Measurements from ENCODE around the gene TPRN.

The TPRN gene

DNA sequence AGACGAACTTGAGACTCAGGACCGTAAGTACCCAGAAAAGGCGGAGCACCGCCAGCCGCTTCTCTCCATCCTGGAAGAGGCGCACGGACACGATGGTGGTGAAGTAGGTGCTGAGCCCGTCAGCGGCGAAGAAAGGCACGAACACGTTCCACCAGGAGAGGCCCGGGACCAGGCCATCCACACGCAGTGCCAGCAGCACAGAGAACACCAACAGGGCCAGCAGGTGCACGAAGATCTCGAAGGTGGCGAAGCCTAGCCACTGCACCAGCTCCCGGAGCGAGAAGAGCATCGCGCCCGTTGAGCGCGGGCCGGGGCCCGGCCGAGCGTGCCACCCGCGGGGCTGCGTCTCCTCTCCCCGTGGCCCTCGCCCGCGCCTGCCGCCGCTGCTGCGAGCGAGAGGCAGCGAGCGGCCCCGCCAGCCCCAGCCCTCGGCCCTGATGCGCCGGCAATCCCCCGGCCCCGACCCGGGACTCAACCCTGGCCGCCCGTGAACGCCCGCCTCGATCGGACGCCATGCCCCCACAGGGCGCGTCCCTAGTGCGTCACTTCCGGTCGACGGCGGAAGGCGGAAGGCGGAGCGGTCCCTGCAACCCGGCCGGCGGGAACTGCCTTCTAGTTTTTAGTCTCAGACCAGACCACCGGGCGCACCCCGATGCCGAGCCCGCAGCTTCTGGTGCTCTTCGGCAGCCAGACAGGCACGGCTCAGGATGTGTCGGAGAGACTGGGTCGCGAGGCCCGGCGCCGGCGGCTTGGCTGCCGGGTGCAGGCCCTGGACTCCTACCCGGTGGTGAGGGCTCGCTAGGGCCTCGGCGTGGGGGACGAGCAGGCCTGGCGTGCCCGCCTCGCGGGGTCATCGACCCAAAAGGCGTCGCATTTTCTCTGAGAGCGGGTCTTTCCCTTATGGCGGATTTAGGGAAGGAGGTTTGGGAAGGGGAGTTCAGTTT, 4.9 kb upstream of the TPRN start, which contains the start of the genes NDOR1 and TMEM203:
NDOR1 (plus strand) TSS at position 575 of the 944 bp plus-strand sequence; CDS start at position 653, 78 bp downstream.
TMEM203 (minus strand) TSS at position 523 of the 944 bp plus-strand sequence; CDS start at position 289, 234 bp downstream.
- DNase-seq: peak; percentile 45

DNA sequence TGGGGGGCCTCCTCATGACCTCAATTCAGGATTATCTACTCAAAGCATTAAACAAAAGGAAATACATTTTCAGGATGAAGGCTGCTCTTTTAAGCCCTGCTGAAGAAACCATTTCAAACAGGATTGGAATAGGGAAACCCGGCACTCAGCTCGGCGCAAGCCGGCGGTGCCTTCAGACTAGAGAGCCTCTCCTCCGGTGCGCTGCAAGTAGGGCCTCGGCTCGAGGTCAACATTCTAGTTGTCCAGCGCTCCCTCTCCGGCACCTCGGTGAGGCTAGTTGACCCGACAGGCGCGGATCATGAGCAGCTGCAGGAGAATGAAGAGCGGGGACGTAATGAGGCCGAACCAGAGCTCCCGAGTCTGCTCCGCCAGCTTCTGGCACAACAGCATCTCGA, 4.2 kb upstream of the TPRN start:
- DNase-seq: no peak

DNA sequence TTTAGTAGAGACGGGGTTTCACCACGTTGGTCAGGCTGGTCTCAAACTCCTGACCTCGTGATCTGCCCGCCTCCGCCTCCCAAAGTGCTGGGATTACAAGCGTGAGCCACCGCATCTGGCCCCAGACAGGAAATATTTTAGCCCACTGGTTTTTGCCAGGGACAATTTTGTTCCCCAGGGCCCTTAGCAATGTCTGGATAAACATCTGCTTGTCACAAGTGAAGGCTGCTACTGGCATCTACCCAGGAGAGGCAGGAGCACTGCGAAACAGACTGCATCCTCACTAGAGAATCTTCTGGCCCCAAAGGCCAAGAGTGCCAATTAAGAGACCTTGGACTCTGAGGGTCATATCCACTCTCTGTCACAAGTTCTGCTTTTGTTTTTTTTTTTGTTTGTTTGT, 2.4 kb upstream of the TPRN start:
- no peak for DNase-seq

DNA sequence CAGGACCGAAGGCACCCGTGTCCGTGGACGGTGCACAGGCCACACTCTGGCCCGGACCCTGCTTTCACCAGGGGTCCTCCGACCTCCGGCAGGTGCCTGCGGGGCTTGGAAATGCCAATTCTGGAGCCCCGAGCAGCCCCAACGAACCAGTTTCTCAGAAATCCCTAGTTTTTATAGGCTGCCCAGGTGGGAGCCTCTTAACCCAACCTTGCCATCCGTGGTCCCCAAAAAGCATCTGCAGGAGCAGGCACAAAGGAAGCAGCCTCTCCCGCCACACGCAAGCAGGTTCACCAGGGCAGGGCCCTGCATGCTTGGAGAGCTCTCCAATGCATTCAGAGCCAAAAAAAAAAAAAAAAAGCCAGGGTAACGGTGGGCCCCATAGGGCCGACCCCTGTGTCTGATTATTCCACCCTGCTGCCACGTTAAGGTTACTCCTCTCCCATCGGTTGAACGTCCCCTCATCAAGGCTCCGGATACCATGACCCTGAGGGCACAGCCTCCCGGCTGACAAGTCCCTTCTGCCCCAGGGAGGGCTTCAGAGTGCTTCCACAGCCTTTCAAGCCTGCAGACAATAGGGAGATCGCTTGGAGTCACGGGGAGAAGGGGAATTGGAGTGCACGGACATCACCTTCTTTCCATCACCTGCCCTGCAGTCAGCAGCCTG, 796 bp upstream of the TPRN start:
- DNase-seq: no peak

DNA sequence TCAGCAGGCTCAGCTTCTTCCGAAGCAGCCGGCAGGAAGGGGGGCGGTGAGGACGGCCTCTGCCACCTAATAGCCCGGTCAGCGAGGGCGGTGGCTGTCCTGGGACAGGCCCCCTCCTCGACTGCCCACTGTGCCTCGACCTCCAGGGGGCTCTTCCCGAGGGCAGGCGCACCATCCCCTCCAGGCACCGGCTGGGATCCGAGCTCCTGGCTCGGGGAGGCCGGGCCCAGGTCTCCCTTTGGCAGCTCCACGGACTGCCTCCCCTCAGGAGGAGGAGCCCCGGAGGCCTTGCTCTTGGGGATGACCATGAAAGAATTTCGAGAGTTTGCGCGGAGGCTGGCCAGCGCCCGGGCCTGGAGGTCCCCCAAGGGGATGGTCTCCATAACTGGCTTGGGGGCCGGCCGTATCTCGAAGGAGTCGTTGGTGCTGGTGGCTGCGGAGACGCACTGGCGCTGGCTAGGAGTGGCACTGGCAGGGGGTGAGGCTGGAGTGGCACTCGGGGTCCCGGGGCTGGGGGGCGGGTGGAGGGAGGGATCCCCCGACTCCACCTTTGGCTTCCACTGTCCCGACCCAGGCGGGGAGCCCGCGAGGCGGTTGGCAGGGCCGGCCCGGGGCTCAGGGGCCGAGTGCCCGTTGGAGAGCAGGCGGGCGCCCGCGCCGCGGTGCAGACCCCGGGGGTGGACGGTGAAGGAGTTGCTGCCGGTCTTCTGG, 975 bp downstream of the TPRN start:
- no peak for DNase-seq

DNA sequence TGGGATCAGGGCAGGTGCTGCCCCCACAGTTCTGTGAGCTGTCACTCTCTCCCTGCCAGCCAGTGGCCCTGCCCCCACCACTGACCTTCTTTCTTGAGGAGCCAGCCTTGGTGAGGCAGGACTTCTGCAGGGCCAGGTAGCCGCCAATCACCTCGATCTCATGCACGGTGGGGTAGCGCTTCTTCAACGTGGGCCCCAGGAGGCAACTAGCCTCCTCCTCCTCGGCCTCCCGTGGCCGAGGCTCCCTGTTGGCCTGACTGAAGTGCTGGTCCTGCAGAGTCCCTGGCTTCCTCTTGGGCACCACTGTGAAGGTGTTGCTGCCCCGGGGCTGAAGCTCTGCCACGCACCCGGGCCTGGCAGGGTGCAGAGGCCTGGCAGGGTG, 1.6 kb downstream of the TPRN start:
- DNase-seq: no peak

DNA sequence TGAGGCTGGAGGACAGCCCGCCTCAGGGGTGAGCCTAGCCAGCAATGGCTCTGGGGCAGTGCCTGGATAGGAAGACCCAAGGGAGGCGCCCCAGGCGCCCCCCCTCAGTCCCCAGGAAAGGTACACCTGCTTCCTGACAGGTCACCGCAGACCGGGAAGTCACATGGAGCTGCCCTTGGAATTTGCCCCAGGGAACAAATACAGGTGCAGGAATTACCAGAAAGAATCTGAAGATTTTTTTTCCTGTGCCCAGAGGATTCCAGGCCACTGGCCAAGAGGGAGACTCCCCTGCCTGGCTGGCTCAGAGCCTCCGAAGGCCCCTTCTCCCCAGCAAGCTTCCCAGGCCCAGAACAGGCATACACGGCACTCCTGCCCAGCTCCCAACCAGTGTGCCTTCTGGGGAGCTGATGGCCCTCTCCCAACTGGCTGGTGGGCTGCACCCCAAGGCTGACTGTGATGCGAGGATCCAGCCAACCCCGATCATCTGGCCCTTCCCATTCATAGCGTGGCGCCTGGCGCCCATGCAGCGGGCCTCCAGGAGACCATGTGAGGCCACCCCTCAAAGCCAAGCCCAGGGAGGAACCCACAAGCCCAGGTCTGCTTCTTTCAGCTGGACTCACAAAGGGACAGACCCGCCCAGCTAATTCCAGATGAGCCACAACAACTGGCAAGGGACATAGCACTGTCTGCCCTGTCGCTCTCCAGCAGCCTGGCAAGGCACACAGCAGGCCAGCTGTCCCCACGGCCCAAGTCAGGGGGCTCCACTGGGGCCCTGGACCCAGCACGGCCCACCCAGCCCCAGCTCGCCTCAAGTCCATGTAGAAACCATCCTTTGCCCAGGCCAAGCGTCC, 2.3 kb downstream of the TPRN start:
- no peak for DNase-seq

DNA sequence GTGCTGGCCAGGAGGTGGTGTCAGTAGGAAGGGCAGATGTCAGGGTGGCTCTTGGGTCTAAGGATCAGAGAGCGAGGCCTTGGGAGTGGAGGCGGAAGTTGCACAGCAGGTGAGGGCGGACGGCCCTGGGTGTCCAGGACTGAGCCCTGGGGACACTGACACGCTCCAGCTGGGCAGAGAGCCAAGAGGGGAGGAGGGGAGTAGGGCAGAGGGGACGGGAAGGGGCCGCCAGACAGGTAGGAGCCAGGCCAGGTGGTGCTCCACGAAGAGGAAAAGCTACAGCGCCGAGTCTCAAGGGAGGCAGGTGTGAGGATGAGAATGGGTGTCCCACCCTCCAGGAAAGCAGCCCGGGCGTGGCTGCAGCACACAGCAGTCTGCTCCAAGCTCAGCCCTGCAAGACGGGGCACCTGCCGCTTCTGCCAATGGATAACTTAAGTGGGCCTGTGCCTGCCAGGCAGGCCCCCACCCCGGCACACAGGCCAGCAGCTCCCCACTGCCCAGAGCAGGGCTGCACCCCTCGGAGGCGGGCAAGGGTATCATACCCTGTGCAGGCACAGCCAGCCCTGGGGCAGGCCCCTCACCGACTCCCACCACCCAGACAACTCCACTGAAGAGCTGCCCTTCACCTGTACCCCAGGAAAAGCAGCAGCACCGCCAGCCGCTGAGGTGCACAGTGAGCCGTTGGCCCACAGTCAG, 4.9 kb downstream of the TPRN start:
- peak; percentile 50 for DNase-seq

DNA sequence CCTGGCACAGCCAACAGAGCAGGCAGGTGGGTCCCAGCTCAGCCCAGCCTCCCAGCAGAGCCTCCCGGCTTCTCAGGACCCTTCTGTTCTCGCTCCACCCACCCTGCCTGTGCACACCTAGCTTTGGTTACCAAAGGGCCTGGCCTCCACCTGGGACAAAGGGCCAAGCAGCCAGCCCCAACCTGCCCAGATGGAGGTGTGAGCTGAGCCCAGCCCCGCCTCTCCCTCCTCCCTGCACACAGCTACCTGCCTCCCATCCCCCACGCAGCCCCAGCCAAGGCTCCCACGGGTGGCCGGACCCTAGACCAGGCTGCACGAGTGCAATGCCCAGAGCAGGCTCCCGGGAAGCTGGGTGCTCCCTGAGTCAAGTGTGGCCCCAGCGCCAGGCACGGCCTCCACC, 5.6 kb downstream of the TPRN start:
- no peak for DNase-seq

DNA sequence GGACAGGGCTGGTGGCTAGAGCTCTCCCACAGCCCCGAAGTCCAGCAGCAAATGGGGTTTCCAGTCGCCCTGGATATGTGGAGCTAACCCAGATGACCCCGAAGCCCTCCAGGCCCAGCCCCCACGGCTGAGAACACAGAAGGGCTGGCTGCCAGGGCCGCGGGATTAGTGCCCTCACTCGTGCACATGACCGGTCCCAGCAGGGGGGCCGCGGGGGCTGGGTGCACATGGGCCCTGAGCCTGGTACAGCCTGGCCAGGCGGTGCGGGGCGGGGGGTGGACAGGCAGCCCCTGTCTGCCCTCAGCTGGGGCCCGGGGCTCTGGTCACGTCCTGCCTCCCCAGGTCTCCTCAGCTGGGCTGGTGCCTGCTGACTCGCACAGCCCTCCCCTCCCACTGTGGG, 6.2 kb downstream of the TPRN start:
- DNase-seq: no peak

DNA sequence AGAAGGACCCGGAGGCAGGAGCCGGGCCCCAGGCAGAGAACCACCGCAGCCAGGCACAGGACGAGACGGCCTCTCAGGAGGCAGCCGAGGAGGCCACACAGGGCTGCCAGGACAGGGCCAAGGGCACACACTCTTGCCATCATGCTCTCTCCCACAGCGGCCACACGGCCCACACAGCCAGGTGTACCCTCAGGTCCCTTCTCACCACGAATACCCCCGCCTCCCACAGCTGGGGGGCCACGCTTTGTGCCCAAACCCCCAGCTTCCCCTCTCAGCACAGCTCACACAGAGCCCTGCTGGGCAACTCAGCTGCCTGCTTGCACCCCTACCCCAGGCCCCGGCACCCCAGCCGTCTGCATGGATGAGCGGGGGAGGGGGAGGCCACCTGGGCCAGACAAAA, 6.8 kb downstream of the TPRN start:
- no peak for DNase-seq

DNA sequence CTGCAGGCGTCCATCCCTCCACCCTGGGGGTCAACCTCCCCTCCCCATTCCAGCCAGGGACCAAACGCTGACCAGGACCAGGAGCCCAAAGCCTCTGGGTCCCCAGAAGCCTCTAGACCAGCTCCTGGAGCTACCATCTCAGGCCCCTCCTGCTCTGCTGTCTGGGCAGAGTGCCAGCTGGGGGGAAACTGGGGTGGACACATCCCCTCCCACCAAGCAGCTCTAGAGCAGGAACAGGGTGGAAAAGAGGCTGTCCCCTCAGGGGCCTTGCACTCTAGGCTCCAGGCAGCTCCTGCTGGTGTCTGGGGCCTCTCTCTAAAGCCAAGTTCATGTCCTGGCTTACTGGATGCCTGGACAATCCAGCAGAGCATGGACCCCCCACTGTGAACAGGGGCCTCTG, 7.7 kb downstream of the TPRN start:
- no peak for DNase-seq

DNA sequence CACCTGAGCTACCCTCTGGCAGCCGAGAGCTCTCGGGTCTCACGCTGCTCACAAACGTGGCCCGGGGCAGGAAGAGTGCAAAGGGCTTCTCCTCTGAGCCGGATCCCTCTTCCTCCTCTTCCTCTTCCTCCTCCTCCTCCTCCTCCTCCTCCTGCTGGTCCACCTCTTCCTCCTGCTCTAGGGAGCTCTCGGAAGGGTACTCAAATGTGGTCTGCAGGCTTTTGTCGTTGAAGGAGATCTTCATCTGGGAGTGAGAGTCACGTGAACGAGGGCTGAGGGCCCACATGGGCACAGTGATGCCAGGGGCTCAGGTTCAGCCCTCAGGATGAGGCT, 8.1 kb downstream of the TPRN start:
- DNase-seq: no peak

DNA sequence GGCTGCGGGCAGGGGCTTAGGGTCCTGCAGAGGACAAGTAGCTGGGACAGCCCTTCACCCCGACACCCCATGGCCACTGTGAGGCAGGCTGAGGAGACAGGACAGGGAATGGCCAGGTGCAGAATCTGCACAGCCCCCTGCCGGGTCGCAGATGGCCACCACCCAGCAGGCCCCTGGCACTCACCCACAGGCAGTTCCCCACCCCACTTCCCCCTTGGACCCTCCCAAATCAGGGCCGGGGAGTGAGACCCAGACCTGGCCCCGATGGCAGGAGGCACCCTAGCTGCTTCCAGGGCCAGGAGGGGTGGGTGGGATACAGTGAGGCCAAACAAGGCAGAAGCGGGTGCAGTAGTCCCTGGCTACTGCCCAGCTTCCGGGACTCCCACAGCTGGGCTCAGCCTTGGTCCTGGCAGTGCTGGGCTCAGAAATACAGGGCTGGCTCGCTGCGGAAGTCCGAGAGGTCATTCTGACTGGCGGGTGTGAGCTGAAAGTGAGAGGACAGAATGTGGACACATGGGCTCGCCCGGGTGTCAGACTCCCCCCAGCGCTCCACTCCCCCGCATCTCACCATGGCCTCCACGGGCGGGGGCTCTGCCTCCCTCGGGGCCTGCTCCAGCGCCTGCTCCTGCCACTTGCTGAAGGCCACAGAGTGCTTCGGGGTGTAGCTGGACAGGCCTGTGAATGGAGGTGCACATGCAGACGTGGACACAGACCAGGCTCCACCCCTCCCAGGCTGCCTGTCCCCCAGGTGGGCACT, 8.7 kb downstream of the TPRN start:
- no peak for DNase-seq

DNA sequence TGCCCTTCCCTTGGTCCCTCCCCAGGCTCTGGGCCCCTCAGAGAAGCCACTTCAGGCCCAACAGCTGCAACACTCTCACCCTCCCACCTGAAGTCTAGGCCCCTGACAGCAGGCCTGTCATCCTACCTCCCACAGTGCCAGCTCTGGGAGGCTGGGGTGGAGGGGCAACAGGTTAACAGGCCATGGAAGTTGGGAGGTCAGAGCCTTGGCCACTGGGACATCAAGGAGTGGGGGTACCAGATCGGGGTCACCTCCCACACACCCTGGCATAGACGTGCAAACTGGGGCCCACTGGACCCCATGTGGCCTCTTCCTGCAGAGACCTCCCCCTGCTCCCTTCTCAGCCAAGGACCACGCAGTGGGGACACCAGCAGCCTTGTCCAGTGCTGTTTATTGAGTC, 9.3 kb downstream of the TPRN start:
- no peak for DNase-seq

DNA sequence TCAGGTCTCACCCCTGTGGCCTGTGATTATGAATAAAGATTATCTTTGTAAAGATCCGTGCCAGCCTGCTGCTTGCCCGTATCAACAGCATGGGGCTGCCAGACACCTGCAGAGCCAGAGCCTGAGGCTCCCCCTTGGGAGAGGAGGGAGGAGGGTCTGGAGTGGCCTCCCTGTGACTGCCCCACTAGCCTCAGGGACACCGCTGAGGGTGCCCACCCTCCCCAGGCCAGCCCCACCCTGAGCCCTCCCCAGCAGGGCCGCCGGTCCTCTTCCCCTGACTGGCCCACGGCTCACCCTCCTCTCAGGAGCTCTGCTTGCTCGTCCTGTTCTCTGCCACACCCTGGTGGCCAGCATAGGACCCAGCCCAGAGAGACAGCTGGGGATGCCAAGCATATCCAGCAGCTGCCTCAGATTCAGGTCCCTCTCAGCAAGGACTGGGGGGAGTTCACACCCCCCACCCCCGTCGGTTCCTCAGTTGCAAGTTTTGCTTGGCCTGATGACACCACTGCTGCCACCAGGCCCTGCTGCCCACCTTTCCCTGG, 10.2 kb downstream of the TPRN start:
- no peak for DNase-seq

DNA sequence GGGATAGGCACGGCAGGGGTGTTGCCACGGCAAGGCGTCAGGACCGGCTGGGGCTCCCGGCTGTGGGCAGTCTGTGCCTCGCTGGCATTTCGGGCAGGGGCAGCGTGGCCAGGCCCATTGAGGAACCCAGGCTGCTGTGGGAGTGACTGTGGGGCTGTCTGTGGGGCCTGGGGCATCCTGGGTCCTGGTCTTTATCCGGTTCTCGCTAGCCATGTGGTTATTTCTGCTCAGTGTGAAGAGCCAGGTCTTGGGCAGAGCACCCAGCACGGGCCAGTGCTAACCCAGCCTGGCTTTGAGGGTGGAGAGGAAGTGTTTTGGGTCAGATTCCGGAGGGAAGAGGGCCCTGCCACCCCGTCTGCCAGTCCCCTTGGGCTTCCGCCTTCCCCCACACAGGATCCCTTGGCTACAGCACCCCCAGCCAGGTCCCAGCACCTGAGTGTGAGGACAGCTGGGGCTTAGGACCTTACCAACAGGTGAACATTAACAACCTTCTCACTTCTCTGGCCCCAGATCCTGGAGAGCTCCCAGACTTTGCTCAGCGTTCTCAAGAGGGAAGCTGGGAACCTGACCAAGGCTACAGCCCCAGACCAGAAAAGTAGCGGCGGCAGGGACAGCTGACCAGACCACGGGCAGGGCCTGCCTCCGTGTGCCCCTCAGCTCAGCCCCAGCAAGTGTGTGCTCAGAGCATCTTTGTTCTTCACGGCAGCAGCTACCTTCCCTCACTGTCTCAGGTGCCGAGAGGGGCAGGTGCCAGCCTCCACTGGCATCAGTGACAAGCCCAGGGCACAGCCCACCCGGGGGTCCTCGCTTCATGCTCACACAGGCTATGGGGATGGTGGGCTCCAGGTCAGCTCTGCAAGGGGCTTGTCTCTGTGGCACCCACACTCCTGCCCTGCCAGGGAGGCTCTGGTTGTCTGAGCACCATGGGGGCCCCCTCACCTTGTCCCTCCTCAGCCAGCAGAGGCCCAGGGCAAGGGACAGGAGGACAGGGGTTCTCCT, 10.9 kb downstream of the TPRN start:
- DNase-seq: no peak

DNA sequence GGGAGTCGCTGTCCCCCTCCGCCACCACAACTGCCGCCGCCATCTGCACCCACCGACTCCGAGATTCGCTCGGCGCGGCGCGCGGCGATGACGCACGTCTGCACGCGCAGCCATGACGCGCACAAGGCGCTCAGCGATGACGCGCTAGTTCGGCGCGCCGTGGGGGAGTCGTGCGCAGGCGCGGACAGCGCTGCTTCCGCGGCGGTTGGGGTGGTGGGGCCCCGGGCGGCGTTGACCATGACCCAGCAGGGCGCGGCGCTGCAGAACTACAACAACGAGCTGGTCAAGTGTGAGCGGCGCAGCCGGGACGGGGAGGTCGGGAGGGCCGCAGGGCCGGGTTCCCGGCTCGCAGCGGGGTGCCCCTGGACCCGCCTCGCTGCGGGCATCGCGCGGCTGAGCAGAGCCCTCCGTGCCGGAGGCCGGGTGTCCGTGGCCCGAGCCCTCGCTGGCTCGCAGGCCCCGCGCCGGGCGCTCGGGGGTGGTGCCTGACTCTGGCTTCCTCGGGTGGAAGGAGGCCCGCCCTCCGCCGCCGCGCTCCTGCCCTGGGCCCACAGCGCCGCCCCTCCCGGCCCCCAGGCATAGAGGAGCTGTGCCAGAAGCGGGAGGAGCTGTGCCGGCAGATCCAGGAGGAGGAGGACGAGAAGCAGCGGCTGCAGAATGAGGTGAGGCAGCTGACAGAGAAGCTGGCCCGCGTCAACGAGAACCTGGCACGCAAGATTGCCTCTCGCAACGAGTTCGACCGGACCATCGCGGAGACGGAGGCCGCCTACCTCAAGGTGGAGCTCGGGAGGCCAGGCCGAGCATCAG, 11.8 kb downstream of the TPRN start, which contains the start of the genes ANAPC2 and SSNA1:
ANAPC2 (minus strand) TSS at position 71 of the 807 bp plus-strand sequence; CDS start at position 43, 28 bp downstream.
SSNA1 (plus strand) TSS at position 187 of the 807 bp plus-strand sequence; CDS start at position 238, 51 bp downstream.
- peak; percentile 88 for DNase-seq

All from NCI-H1092 treated with DMSO at 0.1 percent for 48 hours (cell line).